Ascending aorta (tissue), 2 donors: Measurements from ENCODE around the gene TPRG1L. TPM values are rescaled to one million over a fixed set of nuclear protein-coding genes. Genes with fewer than 3 reads are reported as not detected.
"Not testable (repeated sequence)": the region's sequence is repeated elsewhere in the genome, so short reads cannot be mapped to it uniquely, and the experiment has no call there.

Experiments
- DNase-seq, 2 donors: peaks; one replicate each; pipeline ENCODE4 v3.0.0-alpha.2; 2019; ENCODE audit warnings: low spot score in 2 of 2
- H3K27ac ChIP-seq, 2 donors: fragments of 200-600 bp; sonication (generic); one replicate each; pipeline ENCODE4 v1.5.1; 2016 to 2017; ENCODE audit warnings: mild to moderate bottlenecking in 1 of 2
- H3K27me3 ChIP-seq: fragments of 200-600 bp; sonication (generic); one replicate; pipeline ENCODE4 v1.5.1; 2017
- H3K36me3 ChIP-seq, 2 donors: fragments of 200-600 bp; sonication (generic); one replicate each; pipeline ENCODE4 v1.5.1; 2016
- H3K4me1 ChIP-seq, 2 donors: fragments of 200-600 bp; sonication (generic); one replicate each; pipeline ENCODE4 v1.5.1; 2016 to 2017; ENCODE audit warnings: mild to moderate bottlenecking in 1 of 2
- H3K4me3 ChIP-seq, 2 donors: fragments of 200-600 bp; sonication (generic); one replicate each; pipeline ENCODE4 v1.5.1; 2016 to 2017; ENCODE audit warnings: mild to moderate bottlenecking in 1 of 2
- H3K9me3 ChIP-seq, 2 donors: fragments of 200-600 bp; sonication (generic); one replicate each; pipeline ENCODE4 v1.5.1; 2016
- intact Hi-C: fragments of 100-400 bp; cut with DNase I; formaldehyde crosslinking; loops from one replicate; pipeline ENCODE4 v1.15.1; 2023
- total RNA-seq: library from RNA; depleted of rRNA; stranded (reverse); fragments of >200 nt; gene quantifications from one replicate; pipeline ENCODE4 v1.1.0, GENCODE V29; 2016
- TF ChIP-seq, protein P1 (sequence below), 3 experiments: fragments of 200-600 bp in 2 of 3; fragments of 450-650 bp in 1 of 3; sonication (generic) in 2 of 3; IDR thresholded peaks; one replicate each; pipeline ENCODE4 v1.5.1; 2016 to 2019; ENCODE audit warnings: antibody characterized with exemption in 3 of 3, mild to moderate bottlenecking in 1 of 3, moderate library complexity in 1 of 3

TPRG1L gene
- total RNA-seq, 1 donor from 2014 or later, result 18.9 TPM

DNA sequence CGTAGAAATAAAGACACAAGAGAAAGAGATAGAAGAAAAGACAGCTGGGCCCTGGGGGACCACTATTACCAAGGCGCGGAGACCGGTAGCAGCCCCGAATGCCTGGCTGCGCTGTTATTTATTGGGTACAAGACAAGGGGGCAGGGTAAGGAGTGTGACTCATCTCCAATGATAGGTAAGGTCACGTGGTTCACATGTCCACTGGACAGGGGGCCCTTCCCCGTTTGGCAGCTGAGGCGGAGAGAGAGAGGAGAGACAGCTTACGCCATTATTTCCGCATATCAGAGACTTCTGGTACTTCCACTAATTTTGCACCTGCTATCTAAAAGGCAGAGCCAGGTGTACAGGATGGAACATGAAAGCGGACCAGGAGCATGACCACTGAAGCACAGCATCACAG is 4.1 kb upstream of the TPRG1L start:
- peaks cover 9 to 15% of the 10 kb centered on the region in 2 donors for H3K4me1 ChIP-seq
- H3K4me3 ChIP-seq, result no peak overlapping the region
- DNase-seq, result no peak
- TF ChIP-seq, protein P1, sequence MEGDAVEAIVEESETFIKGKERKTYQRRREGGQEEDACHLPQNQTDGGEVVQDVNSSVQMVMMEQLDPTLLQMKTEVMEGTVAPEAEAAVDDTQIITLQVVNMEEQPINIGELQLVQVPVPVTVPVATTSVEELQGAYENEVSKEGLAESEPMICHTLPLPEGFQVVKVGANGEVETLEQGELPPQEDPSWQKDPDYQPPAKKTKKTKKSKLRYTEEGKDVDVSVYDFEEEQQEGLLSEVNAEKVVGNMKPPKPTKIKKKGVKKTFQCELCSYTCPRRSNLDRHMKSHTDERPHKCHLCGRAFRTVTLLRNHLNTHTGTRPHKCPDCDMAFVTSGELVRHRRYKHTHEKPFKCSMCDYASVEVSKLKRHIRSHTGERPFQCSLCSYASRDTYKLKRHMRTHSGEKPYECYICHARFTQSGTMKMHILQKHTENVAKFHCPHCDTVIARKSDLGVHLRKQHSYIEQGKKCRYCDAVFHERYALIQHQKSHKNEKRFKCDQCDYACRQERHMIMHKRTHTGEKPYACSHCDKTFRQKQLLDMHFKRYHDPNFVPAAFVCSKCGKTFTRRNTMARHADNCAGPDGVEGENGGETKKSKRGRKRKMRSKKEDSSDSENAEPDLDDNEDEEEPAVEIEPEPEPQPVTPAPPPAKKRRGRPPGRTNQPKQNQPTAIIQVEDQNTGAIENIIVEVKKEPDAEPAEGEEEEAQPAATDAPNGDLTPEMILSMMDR (IDR thresholded peaks at IDR 0.05), result peak in 1 of 3 experiments; percentile 1
- H3K9me3 ChIP-seq, result no peaks in the 10 kb centered on the region
- H3K27ac ChIP-seq, result no peak overlapping the region
- H3K36me3 ChIP-seq, result no peaks in the 10 kb centered on the region
- H3K27me3 ChIP-seq, result no peaks in the 10 kb centered on the region
- intact Hi-C loops, result loop anchor here (1.0 to 10.0 kb wide), 2 partner anchors 167 to 1036 kb away; partner anchors contain the start of gene PRXL2B

- H3K4me1 ChIP-seq, result peaks cover 11 to 18% of the 10 kb centered on the region in 2 donors
- TF ChIP-seq, protein P1 (IDR thresholded peaks at IDR 0.05), result peak; percentile 3 to 58 (median 50)
- H3K36me3 ChIP-seq, H3K4me3 ChIP-seq, H3K27me3 ChIP-seq, H3K9me3 ChIP-seq, H3K27ac ChIP-seq, DNase-seq: not testable (repeated sequence)
- intact Hi-C loops, result loop anchor here (1.0 to 10.0 kb wide), 2 partner anchors 168 to 1036 kb away; partner anchors contain the start of gene PRXL2B
Measured at GRCh38 chr1:3621151-3621671, 3.6 kb upstream of the TPRG1L start.

- not testable (repeated sequence) for H3K27ac ChIP-seq, H3K4me3 ChIP-seq, H3K9me3 ChIP-seq, DNase-seq, H3K27me3 ChIP-seq, H3K36me3 ChIP-seq
- H3K4me1 ChIP-seq, result peaks cover 11 to 18% of the 10 kb centered on the region in 2 donors
- intact Hi-C loops, result loop anchor here (2.0 to 10.0 kb wide), 2 partner anchors 1037 to 1209 kb away; partner anchors contain the start of genes PEX10 and PRXL2B
Measured at GRCh38 chr1:3622102-3622501, 2.7 kb upstream of the TPRG1L start.

DNA sequence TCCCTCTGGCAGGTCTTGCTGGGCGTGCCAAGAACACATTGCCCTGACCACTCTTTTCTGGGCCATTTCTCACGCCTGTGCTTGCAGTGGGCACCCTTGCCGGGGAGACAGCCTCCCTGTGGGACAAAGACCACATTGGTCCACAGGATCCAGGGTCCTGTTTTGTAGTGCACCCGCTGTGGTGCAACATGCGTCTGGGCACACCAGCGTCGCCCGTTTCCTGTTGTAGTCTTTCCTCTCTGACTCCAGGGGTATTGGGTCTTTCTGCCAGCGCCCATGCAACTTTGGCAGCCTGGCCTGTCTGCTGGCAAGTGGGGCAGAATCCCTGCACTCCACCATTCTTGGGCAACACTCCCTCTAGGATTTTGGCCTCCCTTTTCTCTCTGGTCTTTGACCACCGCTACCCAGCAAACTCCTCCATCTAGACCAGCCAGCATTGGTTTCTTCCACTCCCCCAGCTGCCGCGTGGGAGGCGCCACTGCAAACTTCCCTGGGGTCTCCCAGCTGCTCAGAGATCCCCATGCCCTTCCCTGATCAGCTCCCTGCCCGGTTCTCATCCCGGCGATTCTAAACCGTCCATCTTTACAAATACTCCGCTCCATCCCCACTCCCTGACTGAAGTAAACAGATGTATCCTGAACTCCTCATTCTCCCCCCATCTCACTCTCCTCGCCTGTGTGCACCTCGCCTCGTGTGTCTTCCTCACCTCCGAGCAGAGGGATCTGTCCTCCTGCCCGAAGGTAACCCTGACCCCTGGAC is 1.2 kb upstream of the TPRG1L start:
- TF ChIP-seq, protein P1 (IDR thresholded peaks at IDR 0.05), result no peak
- H3K27me3 ChIP-seq, result no peaks in the 10 kb centered on the region
- peak overlapping the region; percentile 28 to 45 for H3K27ac ChIP-seq
- peaks cover 11 to 18% of the 10 kb centered on the region in 2 donors for H3K4me1 ChIP-seq
- H3K9me3 ChIP-seq, result no peaks in the 10 kb centered on the region
- peaks cover 9 to 16% of the 10 kb centered on the region in 2 donors for H3K36me3 ChIP-seq
- peak overlapping the region; percentile 67 to 97 for H3K4me3 ChIP-seq
- intact Hi-C loops, result loop anchor here (1.0 to 10.0 kb wide), 3 partner anchors 27 to 1211 kb away; partner anchors contain the start of genes PEX10, PRXL2B and WRAP73
- DNase-seq, result no peak

GRCh38 chr1:3625151-3625907 is 514 bp downstream of the TPRG1L start:
- H3K27ac ChIP-seq, result peak overlapping the region; percentile 62 to 65
- H3K27me3 ChIP-seq, result no peaks in the 10 kb centered on the region
- H3K9me3 ChIP-seq, result no peaks in the 10 kb centered on the region
- no peak for DNase-seq
- TF ChIP-seq, protein P1 (IDR thresholded peaks at IDR 0.05), result no peak
- H3K4me3 ChIP-seq, result peak overlapping the region; percentile 67 to 97
- intact Hi-C loops, result loop anchor here (10.0 kb wide), 1 partner anchor 1041 kb away; the partner anchor contains the start of gene PRXL2B
- peaks cover 11 to 15% of the 10 kb centered on the region in 2 donors for H3K4me1 ChIP-seq
- peaks cover 22 to 33% of the 10 kb centered on the region in 2 donors for H3K36me3 ChIP-seq
